Panc1 (cell line): ENCODE results near the gene MLN. TPM values are rescaled to one million over a fixed set of nuclear protein-coding genes. Genes with fewer than 3 reads are reported as not detected.

Source experiments
- ATAC-seq: fragments of 200-7000 bp; cut with Tn5 transposase; 2 replicates; pipeline ENCODE4 v1.9.1; 2020; ENCODE audit warnings: mild to moderate bottlenecking, moderate library complexity
- BruUV-seq: library from RNA; stranded (reverse); fragments of 400-500 nt; replicated peaks from 2 replicates; lab custom pipeline; 2021; lab: Mats Ljungman, UMichigan
- CTCF ChIA-PET: fragments of 300-600 bp; sonication (Branson Sonifier 250); formaldehyde crosslinking; loops from one replicate; lab custom pipeline; 2022; ENCODE audit warnings: antibody characterized with exemption; lab: Charles Lee
- POLR2A ChIA-PET: fragments of 300-600 bp; sonication (Branson Sonifier 250); formaldehyde crosslinking; loops from one replicate; lab custom pipeline; 2022; ENCODE audit warnings: antibody characterized with exemption; lab: Charles Lee
- DNase-seq: peaks from one replicate; pipeline ENCODE4 v3.0.0-alpha.2; 2010; ENCODE audit warnings: low read depth, low spot score
- H3K27ac ChIP-seq: 2 replicates; pipeline ENCODE4 v1.5.1; 2011; ENCODE audit warnings: mild to moderate bottlenecking, low read length, inconsistent platforms
- H3K27me3 ChIP-seq: fragments of 200-500 bp; sonication (Bioruptor generic); 2 replicates; pipeline ENCODE4 v1.6.0; 2014; ENCODE audit warnings: low read length, inconsistent platforms; ENCODE audit not compliant: control insufficient read depth, insufficient read depth
- H3K36me3 ChIP-seq: fragments of 200-500 bp; sonication (Bioruptor generic); 2 replicates; pipeline ENCODE4 v1.5.1; 2014; ENCODE audit warnings: inconsistent platforms, mild to moderate bottlenecking, low read length, moderate library complexity; ENCODE audit not compliant: control insufficient read depth, insufficient read depth
- H3K4me1 ChIP-seq: 2 replicates; pipeline ENCODE4 v1.5.1; 2011; ENCODE audit warnings: inconsistent platforms, mild to moderate bottlenecking, low read length, moderate library complexity; ENCODE audit not compliant: control insufficient read depth, insufficient read depth
- H3K4me3 ChIP-seq, 2 experiments: 2 replicates each; pipeline ENCODE4 v1.5.1; 2011 to 2012; ENCODE audit warnings: low read depth in 2 of 2, low read length in 2 of 2, mild to moderate bottlenecking in 2 of 2, inconsistent platforms in 1 of 2, moderate library complexity in 1 of 2
- H3K9me3 ChIP-seq: fragments of 200-500 bp; sonication (Bioruptor generic); 2 replicates; pipeline ENCODE4 v1.5.1; 2014; ENCODE audit warnings: low read depth, mild to moderate bottlenecking, inconsistent platforms, low read length, moderate library complexity; ENCODE audit not compliant: control insufficient read depth, insufficient read depth
- POLR2AphosphoS5 ChIP-seq: IDR thresholded peaks from 2 replicates; pipeline ENCODE4 v1.6.1; 2012; ENCODE audit warnings: mild to moderate bottlenecking, low read depth, low read length, moderate library complexity
- SIN3A ChIP-seq: IDR thresholded peaks from 2 replicates; pipeline ENCODE4 v1.6.1; 2012; ENCODE audit warnings: low read depth, mild to moderate bottlenecking, low read length, moderate library complexity, borderline replicate concordance; ENCODE audit not compliant: insufficient read depth
- TCF7L2 ChIP-seq: IDR thresholded peaks from 2 replicates; pipeline ENCODE4 v1.6.1; 2011; ENCODE audit warnings: mild to moderate bottlenecking, low read depth, low read length, inconsistent platforms
- in situ Hi-C: cut with HindIII; loops from 2 replicates; pipeline ENCODE4 v1.10.0; 2016; ENCODE audit warnings: low sequenced_read_pairs, low pct_unique_long_range_greater_than_20kb
- intact Hi-C: fragments of 100-400 bp; cut with micrococcal nuclease; formaldehyde crosslinking; loops from one replicate; pipeline ENCODE4 v1.10.0; 2022; ENCODE audit not compliant: unreplicated experiment
- total RNA-seq: library from RNA; stranded (reverse); gene quantifications from one replicate; pipeline ENCODE4 v1.2.1, GENCODE V29; 2021; ENCODE audit not compliant: unreplicated experiment
- TF ChIP-seq, protein P1 (sequence below): fragments of 450-650 bp; IDR thresholded peaks from 2 replicates; pipeline ENCODE4 v1.5.1; 2017; ENCODE audit warnings: mild to moderate bottlenecking
- TF ChIP-seq, protein P2 (sequence below), 2 experiments: IDR thresholded peaks; 2 replicates each; pipeline ENCODE4 v1.6.1; 2011 to 2012; ENCODE audit warnings: low read depth in 2 of 2, control low read depth in 1 of 2, low read length in 1 of 2, mild to moderate bottlenecking in 1 of 2, moderate library complexity in 1 of 2; ENCODE audit not compliant: insufficient read depth in 1 of 2

The MLN gene
- total RNA-seq, 1 experiment from 2014 or later = not detected

DNA sequence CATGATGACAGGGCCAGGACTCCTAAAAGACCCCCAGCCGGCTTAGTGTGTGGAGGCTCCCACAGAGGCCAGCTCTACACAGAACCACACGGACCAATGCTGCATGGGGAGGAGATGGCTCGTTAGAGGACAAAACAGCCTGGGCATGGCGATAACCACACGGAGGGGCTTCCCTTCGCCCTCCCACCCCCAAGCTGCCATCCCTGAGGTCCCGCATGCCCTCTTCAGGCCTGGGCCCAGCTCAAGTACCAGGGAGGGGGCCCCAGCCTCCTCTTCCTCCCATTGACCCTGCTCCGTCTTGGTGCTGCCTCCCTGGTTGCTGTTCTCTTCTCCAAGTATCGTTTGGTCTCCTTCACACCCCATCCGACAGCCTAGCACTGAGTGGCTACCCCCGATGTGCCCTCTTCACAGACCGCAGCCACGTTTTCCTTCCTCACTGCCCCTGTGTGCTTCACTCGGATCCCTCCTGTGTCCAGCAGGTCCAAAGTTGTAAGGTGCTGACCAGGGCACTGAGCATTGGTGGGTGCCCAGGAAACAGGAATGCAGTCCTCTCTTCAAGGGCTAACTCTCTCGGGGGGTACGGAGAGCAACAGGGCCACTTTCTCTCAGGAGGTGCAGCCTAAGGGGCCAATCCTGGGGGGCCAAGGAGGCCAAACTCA, 9.6 kb upstream of the MLN start:
- H3K4me1 ChIP-seq = no peaks in the 10 kb centered on the region
- H3K36me3 ChIP-seq = no peaks in the 10 kb centered on the region
- H3K27ac ChIP-seq = no peak overlapping the region
- ChIA-PET POLR2A (no interaction called here), CTCF (no interaction called here)
- BruUV-seq = no TSS peak
- no peak for ATAC-seq
- DNase-seq = no peak
- in situ Hi-C loops = no loop called here
- H3K4me3 ChIP-seq = no peak overlapping the region
- intact Hi-C loops = no loop called here
- TF ChIP-seq, protein P1, sequence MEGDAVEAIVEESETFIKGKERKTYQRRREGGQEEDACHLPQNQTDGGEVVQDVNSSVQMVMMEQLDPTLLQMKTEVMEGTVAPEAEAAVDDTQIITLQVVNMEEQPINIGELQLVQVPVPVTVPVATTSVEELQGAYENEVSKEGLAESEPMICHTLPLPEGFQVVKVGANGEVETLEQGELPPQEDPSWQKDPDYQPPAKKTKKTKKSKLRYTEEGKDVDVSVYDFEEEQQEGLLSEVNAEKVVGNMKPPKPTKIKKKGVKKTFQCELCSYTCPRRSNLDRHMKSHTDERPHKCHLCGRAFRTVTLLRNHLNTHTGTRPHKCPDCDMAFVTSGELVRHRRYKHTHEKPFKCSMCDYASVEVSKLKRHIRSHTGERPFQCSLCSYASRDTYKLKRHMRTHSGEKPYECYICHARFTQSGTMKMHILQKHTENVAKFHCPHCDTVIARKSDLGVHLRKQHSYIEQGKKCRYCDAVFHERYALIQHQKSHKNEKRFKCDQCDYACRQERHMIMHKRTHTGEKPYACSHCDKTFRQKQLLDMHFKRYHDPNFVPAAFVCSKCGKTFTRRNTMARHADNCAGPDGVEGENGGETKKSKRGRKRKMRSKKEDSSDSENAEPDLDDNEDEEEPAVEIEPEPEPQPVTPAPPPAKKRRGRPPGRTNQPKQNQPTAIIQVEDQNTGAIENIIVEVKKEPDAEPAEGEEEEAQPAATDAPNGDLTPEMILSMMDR = no peak
- no peak for TF ChIP-seq POLR2AphosphoS5
- TF ChIP-seq, protein P2, sequence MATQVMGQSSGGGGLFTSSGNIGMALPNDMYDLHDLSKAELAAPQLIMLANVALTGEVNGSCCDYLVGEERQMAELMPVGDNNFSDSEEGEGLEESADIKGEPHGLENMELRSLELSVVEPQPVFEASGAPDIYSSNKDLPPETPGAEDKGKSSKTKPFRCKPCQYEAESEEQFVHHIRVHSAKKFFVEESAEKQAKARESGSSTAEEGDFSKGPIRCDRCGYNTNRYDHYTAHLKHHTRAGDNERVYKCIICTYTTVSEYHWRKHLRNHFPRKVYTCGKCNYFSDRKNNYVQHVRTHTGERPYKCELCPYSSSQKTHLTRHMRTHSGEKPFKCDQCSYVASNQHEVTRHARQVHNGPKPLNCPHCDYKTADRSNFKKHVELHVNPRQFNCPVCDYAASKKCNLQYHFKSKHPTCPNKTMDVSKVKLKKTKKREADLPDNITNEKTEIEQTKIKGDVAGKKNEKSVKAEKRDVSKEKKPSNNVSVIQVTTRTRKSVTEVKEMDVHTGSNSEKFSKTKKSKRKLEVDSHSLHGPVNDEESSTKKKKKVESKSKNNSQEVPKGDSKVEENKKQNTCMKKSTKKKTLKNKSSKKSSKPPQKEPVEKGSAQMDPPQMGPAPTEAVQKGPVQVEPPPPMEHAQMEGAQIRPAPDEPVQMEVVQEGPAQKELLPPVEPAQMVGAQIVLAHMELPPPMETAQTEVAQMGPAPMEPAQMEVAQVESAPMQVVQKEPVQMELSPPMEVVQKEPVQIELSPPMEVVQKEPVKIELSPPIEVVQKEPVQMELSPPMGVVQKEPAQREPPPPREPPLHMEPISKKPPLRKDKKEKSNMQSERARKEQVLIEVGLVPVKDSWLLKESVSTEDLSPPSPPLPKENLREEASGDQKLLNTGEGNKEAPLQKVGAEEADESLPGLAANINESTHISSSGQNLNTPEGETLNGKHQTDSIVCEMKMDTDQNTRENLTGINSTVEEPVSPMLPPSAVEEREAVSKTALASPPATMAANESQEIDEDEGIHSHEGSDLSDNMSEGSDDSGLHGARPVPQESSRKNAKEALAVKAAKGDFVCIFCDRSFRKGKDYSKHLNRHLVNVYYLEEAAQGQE (IDR thresholded peaks at IDR 0.05; ENCODE audit: insufficient read depth in 1 of 2, low read depth in 2 of 2, low read length in 1 of 2) = peak; percentile 13 to 47; a peak in 2 of 4 replicates
- TF ChIP-seq TCF7L2 = no peak
- TF ChIP-seq SIN3A = no peak
- H3K27me3 ChIP-seq = no peaks in the 10 kb centered on the region
- no peaks in the 10 kb centered on the region for H3K9me3 ChIP-seq

- ATAC-seq (no peak; the same call in 1 of the 2 replicates), DNase-seq (no peak)
- TF ChIP-seq, protein P2 (IDR thresholded peaks at IDR 0.05; ENCODE audit: insufficient read depth in 1 of 2, low read depth in 2 of 2, low read length in 1 of 2) = peak; percentile 98
- TF ChIP-seq, protein P1 = no peak
- in situ Hi-C loops (no loop called here), intact Hi-C loops (no loop called here)
- H3K9me3 ChIP-seq = no peaks in the 10 kb centered on the region
- no TSS peak for BruUV-seq
- H3K4me1 ChIP-seq = no peaks in the 10 kb centered on the region
- ChIA-PET POLR2A (no interaction called here), CTCF (no interaction called here)
- no peak overlapping the region for H3K27ac ChIP-seq
- H3K36me3 ChIP-seq = no peaks in the 10 kb centered on the region
- H3K4me3 ChIP-seq = no peak overlapping the region
- H3K27me3 ChIP-seq = no peaks in the 10 kb centered on the region
These were observed 8.9 kb upstream of the MLN start for GRCh38 chr6:33812669-33813068.
